Stimulated activated CD4-positive, alpha-beta T cell treated with anti-CD3 and anti-CD28 coated beads, Interleukin-4, amount 100 ng/mL, for 48 hours (primary cell): ENCODE results near the gene ANKRD30A.
"Not testable (repeated sequence)": the region's sequence is repeated elsewhere in the genome, so short reads cannot be mapped to it uniquely, and the experiment has no call there.

ENCODE experiments used
- DNase-seq, 2 donors: peaks; one replicate each; pipeline ENCODE4 v3.0.0-alpha.2; 2020; ENCODE audit warnings: low read depth in 2 of 2

ANKRD30A gene

GRCh38 chr10:37268266-37268665, 142.9 kb downstream of the ANKRD30A start:
- DNase-seq = no peak

- DNase-seq = no peak
These were observed 144.3 kb downstream of the ANKRD30A start for GRCh38 chr10:37269554-37270256.

GRCh38 chr10:37275216-37275777, 149.9 kb downstream of the ANKRD30A start:
- no peak for DNase-seq

- DNase-seq = no peak
These were observed 159.7 kb downstream of the ANKRD30A start for GRCh38 chr10:37285063-37285462.

- no peak for DNase-seq
These were observed 164.6 kb downstream of the ANKRD30A start for GRCh38 chr10:37289833-37290464.

GRCh38 chr10:37301271-37301670, 175.9 kb downstream of the ANKRD30A start:
- DNase-seq = no peak

GRCh38 chr10:37304036-37304435, 178.6 kb downstream of the ANKRD30A start:
- DNase-seq = no peak

GRCh38 chr10:37314350-37314749, 189.0 kb downstream of the ANKRD30A start:
- no peak for DNase-seq

- DNase-seq = no peak
These were observed 189.5 kb downstream of the ANKRD30A start for GRCh38 chr10:37314862-37315261.

- no peak for DNase-seq
These were observed 219.0 kb downstream of the ANKRD30A start for GRCh38 chr10:37344413-37344812.

GRCh38 chr10:37379991-37380390, 254.6 kb downstream of the ANKRD30A start:
- no peak for DNase-seq

GRCh38 chr10:37381271-37381670, 255.9 kb downstream of the ANKRD30A start:
- no peak for DNase-seq

GRCh38 chr10:37384923-37385322, 259.5 kb downstream of the ANKRD30A start:
- no peak for DNase-seq

- no peak for DNase-seq
These were observed 265.5 kb downstream of the ANKRD30A start for GRCh38 chr10:37390926-37391325.

GRCh38 chr10:37400774-37401173, 275.4 kb downstream of the ANKRD30A start:
- not testable (repeated sequence) for DNase-seq

GRCh38 chr10:37401225-37401624, 275.8 kb downstream of the ANKRD30A start:
- no peak for DNase-seq

- DNase-seq = no peak
These were observed 278.4 kb downstream of the ANKRD30A start for GRCh38 chr10:37403776-37404175.
